KBM-7 (cell line): Measurements from ENCODE around the gene CACNA2D3.
"Not testable (repeated sequence)": the region's sequence is repeated elsewhere in the genome, so short reads cannot be mapped to it uniquely, and the experiment has no call there.

ENCODE experiments used
- DNase-seq: peaks from one replicate; pipeline ENCODE4 v3.0.0-alpha.2; 2015
- in situ Hi-C: fragments of 300-500 bp; cut with MboI; formaldehyde crosslinking; loops from 2 replicates; pipeline ENCODE4 v1.14.3; 2020; ENCODE audit warnings: low sequenced_read_pairs, low pct_unique_long_range_greater_than_20kb, mixed read lengths

The CACNA2D3 gene

DNA sequence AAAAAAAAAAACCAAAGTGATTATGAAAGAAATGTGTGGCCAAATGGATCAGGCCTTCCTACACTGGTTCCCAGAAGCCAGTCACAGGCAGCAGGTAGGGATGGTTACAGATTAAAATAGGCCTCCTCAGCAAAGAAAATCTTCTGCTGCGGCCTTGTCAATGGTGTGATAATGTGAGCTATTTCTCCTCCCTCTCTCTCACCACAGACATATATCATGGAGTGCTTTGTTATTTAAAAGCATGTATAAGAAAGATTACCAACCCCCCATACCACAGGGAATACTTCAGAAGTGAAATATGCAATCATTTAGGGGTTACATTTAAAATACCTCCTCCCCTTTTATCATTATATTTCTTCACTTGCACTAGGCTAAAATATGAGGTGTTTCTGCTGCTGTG lies 837.7 kb downstream of the CACNA2D3 start:
- in situ Hi-C loops: no loop called here

DNA sequence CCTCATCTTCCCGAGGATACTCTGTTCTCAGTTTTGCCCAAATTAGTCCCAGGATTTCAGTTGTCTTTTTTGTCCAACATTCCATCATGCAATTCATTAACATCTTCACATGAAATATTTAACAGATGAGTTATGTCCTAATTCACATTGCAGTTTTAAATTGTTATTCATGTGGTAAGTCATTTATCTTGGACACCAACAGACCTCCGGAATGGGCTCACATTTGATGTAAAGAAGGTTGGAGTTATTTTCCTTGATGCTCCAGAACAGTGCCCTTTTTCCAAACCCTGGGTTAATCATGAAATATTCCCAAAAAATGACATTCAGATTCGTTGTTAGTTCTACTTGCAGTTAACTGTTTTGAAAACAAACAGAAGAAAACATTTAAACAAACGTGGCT lies 838.3 kb downstream of the CACNA2D3 start:
- DNase-seq: no peak
- in situ Hi-C loops: no loop called here

More for the DNA sequence above, 837.7 kb downstream of the CACNA2D3 start:
- no peak for DNase-seq

DNA sequence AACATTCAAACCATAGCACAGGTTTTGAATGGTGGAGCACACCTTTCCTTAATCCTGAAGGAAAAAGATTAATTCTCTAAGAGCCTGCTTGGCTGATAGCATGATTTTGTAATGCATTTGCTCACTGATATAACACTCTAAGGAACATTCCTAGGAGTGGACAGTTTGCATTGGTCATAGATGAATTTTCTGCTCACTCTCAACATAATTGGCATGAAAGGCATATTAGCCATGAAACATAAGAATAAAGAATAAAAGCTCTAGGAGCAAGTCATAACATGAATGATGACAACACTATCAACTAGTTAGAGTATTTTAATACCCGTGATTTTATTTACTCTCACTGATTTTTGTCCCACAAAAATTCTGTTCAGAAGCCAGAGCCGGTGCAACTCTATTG lies 839.8 kb downstream of the CACNA2D3 start:
- in situ Hi-C loops: no loop called here
- DNase-seq: no peak

DNA sequence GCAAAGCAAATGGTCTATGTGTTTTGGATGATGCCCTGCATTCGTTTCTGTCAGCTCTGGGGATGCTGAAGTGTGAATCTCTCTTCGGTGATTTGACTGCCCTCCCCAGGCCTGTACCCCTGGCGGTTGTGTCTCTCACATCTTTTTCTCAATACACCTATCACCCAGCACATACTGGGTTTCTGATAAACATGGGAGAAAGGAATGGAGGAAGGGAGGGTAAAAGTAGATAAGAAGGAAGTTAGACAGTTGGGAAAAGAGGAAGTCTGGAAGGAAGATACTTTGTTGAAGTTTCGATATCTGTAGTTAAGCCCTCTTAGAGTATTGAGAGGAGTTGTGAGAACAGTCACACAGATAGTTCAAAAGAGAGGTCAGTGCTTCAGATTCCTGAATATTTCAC lies 841.3 kb downstream of the CACNA2D3 start:
- peak; percentile 12 for DNase-seq
- in situ Hi-C loops: no loop called here

DNA sequence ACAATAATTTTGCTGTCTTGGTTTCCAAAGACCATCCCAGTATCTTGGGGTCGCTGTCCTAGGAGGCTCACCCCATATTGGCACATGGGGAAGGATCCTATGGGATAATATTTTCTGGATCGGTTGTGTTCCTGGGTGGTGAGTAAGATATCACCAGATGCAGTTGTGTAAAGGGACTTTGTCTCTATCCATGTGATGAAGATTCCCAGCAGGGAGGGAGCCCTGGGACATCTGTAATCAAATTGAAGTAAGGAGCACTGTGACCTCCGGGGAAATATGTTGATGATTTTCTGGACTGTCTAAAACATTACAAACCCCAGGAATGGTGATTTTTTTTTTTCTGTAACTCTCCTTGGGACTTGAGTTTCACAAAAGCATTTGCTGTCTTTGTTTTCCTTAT lies 841.7 kb downstream of the CACNA2D3 start:
- no peak for DNase-seq
- in situ Hi-C loops: no loop called here

DNA sequence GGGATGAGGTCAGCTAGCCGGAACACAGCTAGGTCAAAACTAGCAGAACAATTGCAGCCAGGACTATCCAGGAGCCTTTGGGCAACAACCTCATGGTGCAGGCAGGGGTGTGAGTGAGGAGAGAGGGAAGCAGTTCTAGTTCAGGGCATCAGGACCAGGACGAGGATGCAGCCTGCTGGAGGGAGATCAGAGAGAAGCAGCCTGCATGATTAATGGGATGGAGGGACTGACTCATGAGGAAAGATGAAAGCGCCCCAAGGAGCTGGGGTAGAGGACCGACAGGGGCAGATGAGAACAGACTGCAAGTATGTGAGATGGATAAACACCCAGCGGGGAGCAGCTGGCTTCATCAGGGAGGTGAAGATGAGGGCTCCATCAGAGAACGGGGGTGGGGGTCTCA lies 843.4 kb downstream of the CACNA2D3 start:
- DNase-seq: no peak
- in situ Hi-C loops: no loop called here

DNA sequence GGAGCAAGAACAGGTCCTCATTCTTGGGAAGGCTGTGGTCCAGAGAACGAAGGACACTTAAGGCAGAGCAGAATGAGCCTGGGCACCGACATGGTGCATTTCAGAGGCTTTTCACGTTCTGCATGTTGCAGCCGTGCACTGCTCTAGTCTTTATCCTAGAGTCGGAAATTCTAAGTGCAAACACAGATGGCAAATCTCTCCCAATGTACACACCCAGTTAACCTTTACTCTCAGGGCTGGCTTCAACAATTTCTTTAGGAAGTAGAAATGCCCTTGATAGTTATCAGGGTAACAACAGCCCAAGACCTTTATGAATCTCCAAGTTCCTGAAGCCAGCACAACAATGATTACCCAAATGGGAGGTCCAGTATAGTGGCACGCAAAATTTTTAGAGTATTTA lies 844.6 kb downstream of the CACNA2D3 start:
- no peak for DNase-seq
- in situ Hi-C loops: no loop called here

DNA sequence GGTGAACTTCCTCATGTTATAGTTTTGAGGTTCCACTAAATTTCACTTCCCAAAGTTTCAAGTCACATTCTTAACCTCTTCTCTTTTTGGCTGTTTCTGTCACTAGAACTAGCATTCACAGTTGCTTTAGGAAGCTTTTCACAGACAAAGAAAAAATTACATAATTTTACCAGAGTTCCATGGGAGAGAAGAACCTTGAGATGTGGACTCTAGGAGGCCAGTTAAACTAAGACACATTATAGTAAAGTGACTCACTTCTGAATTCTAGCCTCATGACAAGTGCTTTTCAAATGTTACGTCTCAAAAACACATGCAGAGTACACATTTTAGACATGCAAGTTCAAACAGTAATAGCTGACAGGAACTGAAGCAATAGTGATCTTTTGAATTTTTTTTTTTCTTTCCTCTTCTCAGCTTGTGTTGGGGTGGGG lies 845.4 kb downstream of the CACNA2D3 start:
- in situ Hi-C loops: no loop called here
- no peak for DNase-seq

DNA sequence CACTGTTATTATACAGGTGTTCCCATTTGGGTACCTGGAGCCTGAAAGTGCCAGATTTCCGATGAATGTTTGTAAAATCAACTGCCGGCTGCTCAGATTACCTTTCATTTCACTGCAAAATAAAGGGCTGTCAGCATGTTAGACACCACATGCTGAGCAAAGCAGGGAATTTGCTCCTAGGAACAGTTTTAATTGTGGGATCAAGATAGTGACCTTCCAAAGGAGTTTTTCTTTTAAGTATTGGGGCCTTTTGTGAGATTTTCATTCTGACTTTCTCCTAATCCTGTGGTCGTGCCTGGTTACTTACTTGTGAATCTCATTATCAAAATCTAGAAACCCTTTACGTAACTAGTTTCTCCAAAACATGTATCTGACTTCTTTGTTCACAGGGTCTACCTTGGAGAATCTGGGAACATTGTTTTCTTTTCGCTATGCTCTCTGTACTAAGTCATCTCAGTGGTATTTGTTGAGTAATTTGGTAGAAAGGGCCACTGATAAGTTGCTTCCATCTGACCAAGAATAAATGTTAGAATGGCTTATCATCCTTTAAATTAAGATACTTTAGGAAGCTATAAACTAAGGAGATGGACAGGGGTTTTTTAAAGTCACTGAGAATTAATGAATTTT lies 846.3 kb downstream of the CACNA2D3 start:
- in situ Hi-C loops: no loop called here
- no peak for DNase-seq

DNA sequence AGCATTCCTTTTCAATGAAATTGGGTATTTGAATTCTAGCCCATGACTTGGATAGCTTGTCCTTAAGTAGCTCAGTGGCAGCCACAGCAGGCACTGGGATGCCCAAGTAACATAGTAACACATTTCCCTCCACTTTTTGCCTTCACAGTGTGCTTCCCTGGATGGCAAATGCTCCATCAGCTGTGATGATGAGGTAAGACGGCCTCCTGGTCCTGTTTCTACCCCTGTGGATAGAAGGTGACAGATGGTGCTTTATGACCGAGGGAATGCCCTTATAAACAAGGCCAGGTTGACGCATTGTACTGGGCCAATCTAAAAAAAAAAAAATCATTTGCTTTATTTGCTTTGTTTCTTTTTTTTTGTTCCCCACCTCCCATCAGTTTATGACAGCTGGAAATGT lies 847.3 kb downstream of the CACNA2D3 start:
- DNase-seq: no peak
- in situ Hi-C loops: no loop called here

DNA sequence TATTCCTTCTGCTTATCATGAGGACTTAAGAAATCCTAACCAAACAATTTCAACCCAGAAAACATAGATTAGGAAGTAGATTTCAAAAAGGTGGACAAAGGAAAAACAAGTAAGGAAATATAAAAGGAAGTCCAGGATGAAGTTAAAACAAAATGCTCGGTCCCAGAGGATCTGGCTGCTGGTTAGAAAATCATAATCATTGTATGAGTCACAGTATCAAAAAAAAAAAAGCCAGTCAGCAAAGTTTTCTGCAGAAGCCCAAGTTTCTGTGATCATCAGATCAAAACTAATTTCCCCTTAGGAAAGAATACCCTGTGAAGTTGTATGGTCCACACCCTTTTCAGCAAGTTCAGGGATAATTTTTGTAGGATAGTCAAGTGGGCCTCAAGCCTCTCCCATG lies 848.5 kb downstream of the CACNA2D3 start:
- no peak for DNase-seq
- in situ Hi-C loops: no loop called here

DNA sequence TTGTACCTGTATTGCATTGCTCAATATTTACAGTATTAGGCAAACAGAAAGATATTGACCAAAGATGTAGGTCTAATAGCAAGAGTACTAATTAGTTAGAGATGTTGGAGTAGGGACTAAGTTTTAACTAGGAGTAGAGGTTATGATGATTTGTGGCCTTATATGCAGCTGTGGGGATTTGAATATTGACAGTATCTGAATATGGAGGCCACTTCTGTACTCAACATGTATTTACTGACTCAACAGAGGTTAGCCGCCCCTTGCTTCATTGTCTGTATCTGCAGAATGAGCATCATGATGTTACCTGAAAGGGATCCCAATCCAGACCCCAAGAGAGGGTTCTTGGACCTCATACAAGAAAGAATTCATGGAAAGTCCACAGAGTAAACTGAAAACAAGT lies 855.1 kb downstream of the CACNA2D3 start:
- in situ Hi-C loops: no loop called here
- DNase-seq: no peak

DNA sequence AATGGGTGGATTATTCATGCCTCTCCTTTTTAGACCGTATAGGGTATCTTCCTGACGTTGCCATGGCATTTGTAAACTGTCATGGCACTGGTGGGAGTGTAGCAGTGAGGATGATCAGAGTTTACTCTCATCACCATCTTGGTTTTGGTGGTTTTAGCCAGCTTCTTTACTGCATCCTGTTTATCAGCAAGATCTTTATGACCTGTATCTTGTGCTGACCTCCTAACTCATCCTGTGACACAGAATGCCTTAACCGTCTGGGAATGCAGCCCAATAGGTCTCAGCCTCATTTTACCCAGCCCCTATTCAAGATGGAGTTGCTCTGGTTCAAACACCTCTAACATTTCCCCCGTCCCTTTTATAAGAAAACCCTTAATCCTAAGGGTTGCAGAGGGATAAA lies 855.6 kb downstream of the CACNA2D3 start:
- in situ Hi-C loops, DNase-seq: not testable (repeated sequence)

DNA sequence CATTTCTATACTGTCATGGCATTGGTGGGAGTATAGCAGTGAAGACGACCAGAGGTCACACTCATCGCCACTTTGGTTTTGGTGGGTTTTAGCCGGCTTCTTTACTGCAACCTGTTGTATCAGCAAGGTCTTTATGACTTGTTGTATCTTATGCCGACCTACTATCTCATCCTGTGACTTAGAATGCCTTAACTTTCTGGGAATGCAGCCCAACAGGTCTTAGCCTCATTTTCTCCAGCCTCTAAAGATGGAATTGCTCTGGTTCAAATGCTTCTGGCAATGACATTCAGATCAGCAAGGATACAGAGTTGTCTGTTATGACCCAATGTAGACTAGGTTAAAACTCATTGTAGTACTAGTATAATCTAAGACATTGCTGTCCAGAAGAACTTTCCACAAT lies 860.5 kb downstream of the CACNA2D3 start:
- in situ Hi-C loops: no loop called here
- no peak for DNase-seq

DNA sequence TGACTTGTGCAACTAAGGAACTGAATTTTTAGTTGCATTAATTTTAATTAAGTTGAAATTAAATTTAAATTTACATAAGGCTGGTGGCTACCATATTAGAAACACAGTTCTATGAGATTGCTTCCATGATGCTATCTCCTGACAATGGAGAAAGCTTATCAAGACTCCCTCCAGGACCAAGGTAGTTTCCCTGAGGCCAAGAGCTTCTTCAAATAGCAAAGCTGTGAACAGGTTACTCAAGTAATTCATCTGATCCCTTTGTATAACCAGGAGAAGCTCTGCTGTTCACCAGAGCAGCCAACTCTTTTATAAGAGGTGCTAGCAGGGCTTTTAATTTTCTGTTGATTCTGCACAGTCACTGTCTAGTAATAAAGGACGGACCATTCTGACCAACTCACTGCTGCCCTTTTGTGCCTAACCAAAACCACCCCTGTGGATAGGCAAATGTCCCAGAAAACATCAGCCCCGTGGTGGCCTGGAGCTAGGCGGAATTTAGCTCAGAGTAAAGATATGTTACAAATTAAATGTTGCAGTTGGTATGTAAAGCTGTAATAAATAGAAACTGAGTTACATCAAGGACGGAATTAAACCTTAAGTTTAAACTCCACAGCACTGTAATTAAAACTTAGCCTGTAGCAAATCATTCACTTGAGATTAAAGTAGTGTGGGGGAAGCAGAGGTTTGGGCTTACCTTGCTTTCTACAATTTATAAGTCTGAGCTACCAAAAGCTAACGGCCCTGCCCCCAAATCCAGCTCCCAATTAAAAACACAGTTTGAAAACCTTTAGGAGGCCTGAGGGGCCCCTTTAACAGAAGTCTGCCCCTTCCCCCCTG lies 861.1 kb downstream of the CACNA2D3 start:
- in situ Hi-C loops: no loop called here
- DNase-seq: no peak

DNA sequence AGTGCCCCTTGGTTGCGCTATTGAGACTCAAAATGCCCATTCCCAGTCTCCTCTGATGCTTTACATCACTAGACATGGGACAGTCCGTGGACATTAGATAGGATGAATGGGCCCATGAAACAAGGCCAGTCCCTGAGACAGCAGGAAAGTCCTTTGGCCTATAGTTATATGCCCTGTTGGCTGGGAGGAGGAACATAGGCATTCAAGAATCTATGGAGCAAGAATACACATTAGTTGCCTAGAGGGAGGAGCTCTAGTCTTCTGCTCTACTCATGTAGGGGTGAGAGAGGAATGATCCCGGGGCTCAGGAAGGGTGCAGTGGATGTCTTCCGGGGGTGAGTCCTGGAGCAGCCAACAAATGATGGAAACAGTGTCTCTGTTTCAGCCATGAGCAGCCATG lies 863.5 kb downstream of the CACNA2D3 start:
- DNase-seq: no peak
- in situ Hi-C loops: no loop called here

DNA sequence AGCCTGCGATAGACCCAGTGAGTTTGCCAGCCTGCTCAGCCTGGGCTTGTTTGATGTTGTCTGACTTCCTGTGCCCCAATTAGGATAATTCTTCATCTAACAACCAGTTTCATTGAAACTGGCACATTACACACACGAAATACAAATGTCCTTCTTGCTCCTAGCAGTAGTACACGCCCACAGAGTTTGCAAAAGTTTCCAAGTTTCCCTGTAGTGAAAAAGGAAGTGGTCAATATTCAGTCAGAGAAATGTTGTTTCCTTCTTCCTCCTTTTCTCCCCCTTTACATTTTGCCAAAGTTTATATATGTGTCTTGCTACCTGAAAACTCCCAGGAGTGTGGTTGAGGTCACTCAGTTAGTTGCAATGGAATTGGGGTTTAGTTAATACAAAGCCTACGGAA lies 863.9 kb downstream of the CACNA2D3 start:
- in situ Hi-C loops: no loop called here

DNA sequence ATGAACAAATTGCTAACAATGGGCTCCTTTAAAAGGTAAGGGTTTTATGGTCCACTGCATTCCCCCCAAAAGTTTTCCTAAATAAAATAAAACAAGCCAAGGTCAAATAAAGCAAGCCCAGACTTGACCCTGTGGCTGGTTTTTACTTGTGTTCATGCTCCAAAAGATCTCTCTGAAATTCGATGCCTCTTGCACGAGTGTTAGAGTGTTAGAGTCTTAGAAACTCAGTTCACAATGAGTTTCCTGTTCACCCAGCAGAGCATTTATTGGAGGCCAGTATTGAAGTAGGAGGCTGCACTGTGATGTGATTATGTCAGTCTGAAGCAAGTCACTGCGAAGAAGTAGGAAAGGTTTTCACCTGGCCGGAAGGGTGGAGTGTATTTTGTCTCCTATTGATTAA lies 865.4 kb downstream of the CACNA2D3 start:
- in situ Hi-C loops: no loop called here
- DNase-seq: no peak

More for the DNA sequence above, 863.9 kb downstream of the CACNA2D3 start:
- peak; percentile 7 for DNase-seq

DNA sequence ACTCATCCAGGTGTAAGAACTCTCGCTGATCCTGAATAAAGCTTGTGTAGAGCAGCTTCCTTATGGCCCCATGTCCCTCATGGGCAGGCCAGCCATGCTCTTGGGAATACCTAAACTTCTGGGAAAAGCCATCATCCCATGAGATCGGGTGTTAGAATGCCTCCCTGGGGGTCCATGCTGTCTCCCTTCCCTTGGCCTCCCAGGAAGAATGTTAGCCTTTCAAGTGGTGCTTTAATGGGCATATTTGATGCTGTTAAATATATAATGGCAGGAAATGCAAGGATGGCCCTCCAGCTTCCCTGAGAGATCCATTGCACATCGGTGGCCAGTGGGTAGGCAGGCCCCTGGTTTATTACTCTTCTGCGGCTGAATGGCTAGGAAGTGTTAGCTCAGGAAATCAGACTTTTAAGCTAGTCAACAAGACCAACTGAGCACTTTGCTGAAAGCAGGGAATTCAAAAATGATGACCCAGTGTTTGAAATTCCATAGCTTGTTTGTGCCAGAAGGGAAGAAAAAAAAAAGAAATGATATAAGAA lies 866.0 kb downstream of the CACNA2D3 start:
- DNase-seq: no peak
- in situ Hi-C loops: no loop called here

DNA sequence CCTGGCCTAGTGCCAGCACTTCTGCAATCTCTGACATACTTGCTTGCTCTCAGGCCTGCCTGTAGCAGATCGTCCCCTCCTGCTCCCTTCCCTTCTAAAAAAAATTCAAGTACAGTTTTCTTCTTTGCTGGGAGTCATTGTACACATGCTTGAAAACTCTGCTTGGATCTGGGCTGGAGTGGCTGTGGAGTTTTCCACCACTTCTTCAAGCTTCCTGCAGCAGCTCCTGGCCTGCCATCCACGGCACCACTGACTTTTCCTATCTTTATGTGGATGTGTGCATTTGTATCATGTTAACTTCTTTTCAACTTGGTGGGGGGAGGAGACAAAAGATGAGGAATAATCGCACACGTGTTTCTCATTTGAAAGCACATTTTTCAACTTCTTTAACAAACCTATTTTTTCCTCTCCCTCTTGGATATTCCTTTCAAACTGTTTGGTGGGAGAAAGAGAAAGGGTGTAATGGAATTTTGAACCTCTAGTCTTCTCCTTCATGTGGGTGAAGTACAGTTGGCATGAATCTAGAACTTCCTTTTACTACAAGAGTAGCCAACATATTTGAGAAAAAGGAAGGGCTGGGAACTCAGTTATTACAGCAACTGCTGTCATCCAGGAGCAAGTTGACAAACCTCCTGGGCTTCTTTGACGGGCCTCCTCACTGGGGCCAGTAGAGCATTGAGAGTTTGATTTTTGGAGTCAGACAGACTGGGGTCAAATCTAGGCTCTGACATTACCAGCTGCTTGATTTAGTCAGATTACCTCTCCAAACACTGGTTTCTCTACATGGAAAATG lies 866.7 kb downstream of the CACNA2D3 start:
- in situ Hi-C loops: no loop called here
- no peak for DNase-seq
